ENCODE data around the gene NDST1. TPM values are rescaled to one million over a fixed set of nuclear protein-coding genes. Genes with fewer than 3 reads are reported as not detected.

Gene NDST1
- polyA plus RNA-seq, 1 donor (not counting 4 experiments of a cell fraction or from before 2014, with no cell fraction given): 24.9 TPM

DNA sequence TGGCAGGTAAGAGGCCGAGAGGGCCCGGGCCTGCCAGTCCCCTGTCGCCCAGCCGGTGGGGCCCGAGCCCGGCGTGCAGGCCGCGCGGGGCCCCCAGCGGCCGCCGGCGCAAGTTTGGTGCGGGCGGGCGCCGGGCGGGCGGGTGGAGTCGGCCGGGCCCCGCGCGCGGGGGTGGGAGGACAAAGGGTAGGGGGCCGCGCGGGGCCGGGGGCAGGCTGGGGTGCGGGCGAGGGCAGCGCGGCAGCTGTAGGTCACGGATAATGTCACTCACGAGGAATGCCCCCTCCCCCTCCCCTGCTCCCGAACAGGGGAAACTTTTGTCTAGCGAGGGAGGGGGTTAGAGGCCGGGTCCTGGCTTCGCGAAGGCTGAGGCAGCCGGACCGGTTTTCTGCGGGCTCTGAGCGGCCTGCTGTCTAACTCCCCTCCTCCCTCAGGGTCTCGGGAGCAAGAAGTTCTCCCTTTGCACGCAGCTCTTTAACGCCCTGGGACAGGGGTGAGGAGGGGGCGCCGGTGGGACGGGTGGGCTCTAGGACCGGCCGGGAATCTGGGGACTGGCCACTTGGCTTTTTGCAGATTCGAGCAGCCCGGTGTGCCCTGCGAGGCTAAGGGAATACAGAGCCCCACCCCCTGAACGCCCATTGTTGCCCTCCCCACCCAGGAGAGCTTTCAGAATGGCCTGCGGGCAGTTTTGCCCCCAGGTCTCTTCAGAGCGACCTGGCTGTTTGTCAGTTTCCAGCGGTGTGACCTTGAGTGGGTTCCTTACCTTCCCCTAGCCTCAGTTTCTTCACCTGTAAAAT lies 21.3 kb upstream of the NDST1 start:
- Histone ChIP-seq H3K9me1 (ENCODE audit: control insufficient read depth, extremely low read depth, insufficient read depth, low read length) (peaks cover 6% of the 10 kb centered on the region), H3K27ac (ENCODE audit: control insufficient read depth, insufficient read depth, low read length) (peak overlapping the region; percentile 5), H3K4me3 (ENCODE audit: control insufficient read depth in 2 of 3, extremely low read depth in 1 of 3, insufficient read depth in 2 of 3, low read depth in 1 of 3, low read length in 3 of 3) (peak overlapping the region; percentile 69 to 78 (median 72)), H3K9ac (ENCODE audit: control insufficient read depth, extremely low read depth, insufficient read depth, low read length) (peak overlapping the region; percentile 87), H2AFZ (ENCODE audit: control insufficient read depth, low read length) (no peak overlapping the region), H3K9me3 (ENCODE audit: control insufficient read depth, low read depth, low read length) (no peaks in the 10 kb centered on the region), H4K20me1 (ENCODE audit: control insufficient read depth, extremely low read depth, insufficient read depth, low read length) (no peaks in the 10 kb centered on the region), H3K79me2 (ENCODE audit: control insufficient read depth, insufficient read depth, low read length) (peaks cover 51% of the 10 kb centered on the region), H3K36me3 (ENCODE audit: control insufficient read depth in 2 of 2, extremely low read depth in 1 of 2, insufficient read depth in 2 of 2, low read length in 2 of 2) (no peaks in the 10 kb centered on the region), H3K4me2 (ENCODE audit: control insufficient read depth, extremely low read depth, insufficient read depth, low read depth, low read length) (peak overlapping the region; percentile 54), H3K27me3 (ENCODE audit: control insufficient read depth, extremely low read depth, insufficient read depth, low read length) (no peaks in the 10 kb centered on the region), H3K4me1 (ENCODE audit: control insufficient read depth, extremely low read depth, insufficient read depth, low read length) (peaks cover 47% of the 10 kb centered on the region)
- dilution Hi-C loops (cut with MboI; ENCODE audit: extremely low pct_ligation_motif_present, low sequenced_read_pairs): no loop called here
- no peak for TF ChIP-seq EZH2 (IDR thresholded peaks at IDR 0.05; ENCODE audit: low read length)
- TF ChIP-seq, protein P1, sequence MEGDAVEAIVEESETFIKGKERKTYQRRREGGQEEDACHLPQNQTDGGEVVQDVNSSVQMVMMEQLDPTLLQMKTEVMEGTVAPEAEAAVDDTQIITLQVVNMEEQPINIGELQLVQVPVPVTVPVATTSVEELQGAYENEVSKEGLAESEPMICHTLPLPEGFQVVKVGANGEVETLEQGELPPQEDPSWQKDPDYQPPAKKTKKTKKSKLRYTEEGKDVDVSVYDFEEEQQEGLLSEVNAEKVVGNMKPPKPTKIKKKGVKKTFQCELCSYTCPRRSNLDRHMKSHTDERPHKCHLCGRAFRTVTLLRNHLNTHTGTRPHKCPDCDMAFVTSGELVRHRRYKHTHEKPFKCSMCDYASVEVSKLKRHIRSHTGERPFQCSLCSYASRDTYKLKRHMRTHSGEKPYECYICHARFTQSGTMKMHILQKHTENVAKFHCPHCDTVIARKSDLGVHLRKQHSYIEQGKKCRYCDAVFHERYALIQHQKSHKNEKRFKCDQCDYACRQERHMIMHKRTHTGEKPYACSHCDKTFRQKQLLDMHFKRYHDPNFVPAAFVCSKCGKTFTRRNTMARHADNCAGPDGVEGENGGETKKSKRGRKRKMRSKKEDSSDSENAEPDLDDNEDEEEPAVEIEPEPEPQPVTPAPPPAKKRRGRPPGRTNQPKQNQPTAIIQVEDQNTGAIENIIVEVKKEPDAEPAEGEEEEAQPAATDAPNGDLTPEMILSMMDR (optimal IDR thresholded peaks at IDR 0.05 in 1 of 3, IDR thresholded peaks at IDR 0.05 in 1 of 3, conservative IDR thresholded peaks at IDR 0.05 in 1 of 3; ENCODE audit: extremely low read depth in 1 of 3, insufficient read depth in 2 of 3, low read length in 3 of 3): no peak
- DNase-seq (ENCODE audit: low read depth, low spot score) (no peak), FAIRE-seq (no peak)

DNA sequence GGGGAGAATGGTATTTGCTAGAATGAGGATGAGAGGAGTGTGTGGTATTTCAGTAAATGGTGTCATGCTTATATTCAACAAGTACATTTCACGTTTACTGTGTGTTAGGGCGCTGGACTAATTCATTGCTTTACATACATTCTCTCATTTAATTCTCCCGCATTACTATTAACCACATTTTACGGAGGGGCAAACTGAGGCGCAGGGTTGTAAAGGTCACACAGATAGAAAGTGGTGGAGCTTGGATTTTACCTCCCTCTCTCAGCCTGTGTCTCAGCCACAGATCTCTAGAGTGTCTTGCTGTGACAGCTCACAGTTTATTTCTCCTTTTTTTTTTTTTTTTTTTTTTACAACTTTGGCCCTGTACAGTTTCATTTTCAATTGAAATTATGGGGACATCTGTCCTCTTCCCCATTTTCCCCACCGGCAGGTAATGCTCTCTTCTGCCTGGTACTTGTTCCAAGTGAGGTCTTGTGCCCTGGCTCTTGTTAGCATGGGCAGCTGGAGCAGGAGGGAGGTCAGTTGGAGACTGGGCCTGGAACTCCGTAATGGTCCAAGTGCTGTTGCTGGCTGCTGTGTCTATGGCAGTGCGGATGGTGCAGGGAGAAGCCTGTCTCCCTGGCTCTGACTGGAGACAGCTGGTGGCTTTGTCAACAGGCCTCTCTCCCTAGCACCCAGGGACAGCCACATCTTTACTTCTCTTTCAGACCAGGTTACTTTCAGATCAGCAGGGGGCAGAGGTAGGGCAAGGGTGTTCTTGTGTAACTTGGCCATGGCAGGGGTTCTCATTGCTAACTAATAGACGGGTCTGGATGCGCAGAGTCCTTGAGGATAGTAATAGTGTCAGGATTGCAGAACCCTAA lies 20.5 kb upstream of the NDST1 start:
- H3K36me3 ChIP-seq (ENCODE audit: control insufficient read depth in 2 of 2, extremely low read depth in 1 of 2, insufficient read depth in 2 of 2, low read length in 2 of 2): peaks cover 0 to 2% of the 10 kb centered on the region in 2 experiments
- H3K4me1 ChIP-seq (ENCODE audit: control insufficient read depth, extremely low read depth, insufficient read depth, low read length): peaks cover 56% of the 10 kb centered on the region
- FAIRE-seq (peak; percentile 63), DNase-seq (ENCODE audit: low read depth, low spot score) (no peak)
- no peaks in the 10 kb centered on the region for H4K20me1 ChIP-seq (ENCODE audit: control insufficient read depth, extremely low read depth, insufficient read depth, low read length)
- peak overlapping the region; percentile 54 for H3K4me2 ChIP-seq (ENCODE audit: control insufficient read depth, extremely low read depth, insufficient read depth, low read depth, low read length)
- peak overlapping the region; percentile 69 to 78 (median 72) for H3K4me3 ChIP-seq (ENCODE audit: control insufficient read depth in 2 of 3, extremely low read depth in 1 of 3, insufficient read depth in 2 of 3, low read depth in 1 of 3, low read length in 3 of 3)
- no peaks in the 10 kb centered on the region for H3K27me3 ChIP-seq (ENCODE audit: control insufficient read depth, extremely low read depth, insufficient read depth, low read length)
- peak overlapping the region; percentile 5 for H3K27ac ChIP-seq (ENCODE audit: control insufficient read depth, insufficient read depth, low read length)
- H3K9me1 ChIP-seq (ENCODE audit: control insufficient read depth, extremely low read depth, insufficient read depth, low read length): peaks cover 6% of the 10 kb centered on the region
- no peaks in the 10 kb centered on the region for H3K9me3 ChIP-seq (ENCODE audit: control insufficient read depth, low read depth, low read length)
- no peak for TF ChIP-seq EZH2 (IDR thresholded peaks at IDR 0.05; ENCODE audit: low read length)
- TF ChIP-seq, protein P1 (optimal IDR thresholded peaks at IDR 0.05 in 1 of 3, IDR thresholded peaks at IDR 0.05 in 1 of 3, conservative IDR thresholded peaks at IDR 0.05 in 1 of 3; ENCODE audit: extremely low read depth in 1 of 3, insufficient read depth in 2 of 3, low read length in 3 of 3): peak; percentile 13 to 62 (median 30)
- H3K79me2 ChIP-seq (ENCODE audit: control insufficient read depth, insufficient read depth, low read length): peaks cover 54% of the 10 kb centered on the region
- dilution Hi-C loops (cut with MboI; ENCODE audit: extremely low pct_ligation_motif_present, low sequenced_read_pairs): no loop called here
- no peak overlapping the region for H2AFZ ChIP-seq (ENCODE audit: control insufficient read depth, low read length)
- H3K9ac ChIP-seq (ENCODE audit: control insufficient read depth, extremely low read depth, insufficient read depth, low read length): peak overlapping the region; percentile 87
